ENCODE data around the gene N4BP3.

DNA sequence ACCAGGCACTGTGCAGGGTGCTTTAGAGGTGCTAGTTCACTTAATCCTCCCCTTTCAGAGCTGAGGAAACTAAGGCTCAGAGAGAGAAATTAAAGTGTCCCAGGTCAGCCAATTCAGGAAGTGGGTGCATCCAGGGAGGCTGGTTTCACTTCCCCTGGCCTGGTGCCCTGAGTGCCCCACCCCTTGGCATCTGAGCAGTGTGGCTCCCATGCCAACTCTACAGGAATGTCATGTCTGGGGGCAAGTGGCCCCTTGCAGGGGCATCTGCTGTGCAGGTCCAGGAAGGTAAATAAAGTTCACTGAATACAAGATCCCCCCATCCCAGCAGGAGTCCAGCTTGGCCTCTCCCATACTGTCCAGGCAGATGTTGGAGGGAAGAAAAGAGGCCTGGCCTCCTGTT, 4.4 kb upstream of the N4BP3 start:
- no peak for TF ChIP-seq SALL2 (CRISPR knock-in tag; IDR thresholded peaks at IDR 0.05)
- TF ChIP-seq, protein P1, sequence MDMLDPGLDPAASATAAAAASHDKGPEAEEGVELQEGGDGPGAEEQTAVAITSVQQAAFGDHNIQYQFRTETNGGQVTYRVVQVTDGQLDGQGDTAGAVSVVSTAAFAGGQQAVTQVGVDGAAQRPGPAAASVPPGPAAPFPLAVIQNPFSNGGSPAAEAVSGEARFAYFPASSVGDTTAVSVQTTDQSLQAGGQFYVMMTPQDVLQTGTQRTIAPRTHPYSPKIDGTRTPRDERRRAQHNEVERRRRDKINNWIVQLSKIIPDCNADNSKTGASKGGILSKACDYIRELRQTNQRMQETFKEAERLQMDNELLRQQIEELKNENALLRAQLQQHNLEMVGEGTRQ (IDR thresholded peaks at IDR 0.05; ENCODE audit: low read depth, low read length): no peak
- TF ChIP-seq, protein P1 (CRISPR knock-in tag; IDR thresholded peaks at IDR 0.05; ENCODE audit: borderline replicate concordance): no peak
- TF ChIP-seq, protein P2, sequence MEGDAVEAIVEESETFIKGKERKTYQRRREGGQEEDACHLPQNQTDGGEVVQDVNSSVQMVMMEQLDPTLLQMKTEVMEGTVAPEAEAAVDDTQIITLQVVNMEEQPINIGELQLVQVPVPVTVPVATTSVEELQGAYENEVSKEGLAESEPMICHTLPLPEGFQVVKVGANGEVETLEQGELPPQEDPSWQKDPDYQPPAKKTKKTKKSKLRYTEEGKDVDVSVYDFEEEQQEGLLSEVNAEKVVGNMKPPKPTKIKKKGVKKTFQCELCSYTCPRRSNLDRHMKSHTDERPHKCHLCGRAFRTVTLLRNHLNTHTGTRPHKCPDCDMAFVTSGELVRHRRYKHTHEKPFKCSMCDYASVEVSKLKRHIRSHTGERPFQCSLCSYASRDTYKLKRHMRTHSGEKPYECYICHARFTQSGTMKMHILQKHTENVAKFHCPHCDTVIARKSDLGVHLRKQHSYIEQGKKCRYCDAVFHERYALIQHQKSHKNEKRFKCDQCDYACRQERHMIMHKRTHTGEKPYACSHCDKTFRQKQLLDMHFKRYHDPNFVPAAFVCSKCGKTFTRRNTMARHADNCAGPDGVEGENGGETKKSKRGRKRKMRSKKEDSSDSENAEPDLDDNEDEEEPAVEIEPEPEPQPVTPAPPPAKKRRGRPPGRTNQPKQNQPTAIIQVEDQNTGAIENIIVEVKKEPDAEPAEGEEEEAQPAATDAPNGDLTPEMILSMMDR (CRISPR knock-in tag; IDR thresholded peaks at IDR 0.05): no peak
- no peak for TF ChIP-seq TMF1 (CRISPR knock-in tag; IDR thresholded peaks at IDR 0.05; ENCODE audit: low read depth)
- TF ChIP-seq NPAS2 (CRISPR knock-in tag; IDR thresholded peaks at IDR 0.05; ENCODE audit: borderline replicate concordance): no peak
- TF ChIP-seq, protein P3, sequence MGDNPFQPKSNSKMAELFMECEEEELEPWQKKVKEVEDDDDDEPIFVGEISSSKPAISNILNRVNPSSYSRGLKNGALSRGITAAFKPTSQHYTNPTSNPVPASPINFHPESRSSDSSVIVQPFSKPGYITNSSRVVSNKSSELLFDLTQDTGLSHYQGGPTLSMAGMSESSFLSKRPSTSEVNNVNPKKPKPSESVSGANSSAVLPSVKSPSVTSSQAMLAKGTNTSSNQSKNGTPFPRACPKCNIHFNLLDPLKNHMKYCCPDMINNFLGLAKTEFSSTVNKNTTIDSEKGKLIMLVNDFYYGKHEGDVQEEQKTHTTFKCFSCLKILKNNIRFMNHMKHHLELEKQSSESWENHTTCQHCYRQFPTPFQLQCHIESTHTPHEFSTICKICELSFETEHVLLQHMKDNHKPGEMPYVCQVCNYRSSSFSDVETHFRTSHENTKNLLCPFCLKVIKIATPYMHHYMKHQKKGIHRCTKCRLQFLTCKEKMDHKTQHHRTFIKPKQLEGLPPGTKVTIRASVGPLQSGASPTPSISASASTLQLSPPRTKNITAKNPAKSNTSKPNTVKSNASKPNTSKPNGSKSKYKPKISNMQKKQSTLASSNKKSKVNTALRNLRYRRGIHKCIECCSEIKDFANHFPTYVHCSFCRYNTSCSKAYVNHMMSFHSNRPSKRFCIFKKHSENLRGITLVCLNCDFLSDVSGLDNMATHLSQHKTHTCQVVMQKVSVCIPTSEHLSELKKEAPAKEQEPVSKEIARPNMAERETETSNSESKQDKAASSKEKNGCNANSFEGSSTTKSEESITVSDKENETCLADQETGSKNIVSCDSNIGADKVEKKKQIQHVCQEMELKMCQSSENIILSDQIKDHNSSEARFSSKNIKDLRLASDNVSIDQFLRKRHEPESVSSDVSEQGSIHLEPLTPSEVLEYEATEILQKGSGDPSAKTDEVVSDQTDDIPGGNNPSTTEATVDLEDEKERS (CRISPR knock-in tag; IDR thresholded peaks at IDR 0.05): no peak
